Measurements from ENCODE around the gene MAOA. TPM values are rescaled to one million over a fixed set of nuclear protein-coding genes. Genes with fewer than 3 reads are reported as not detected.

The MAOA gene
- total and polyA plus RNA-seq, 9 of the 15 experiments (the other 6 are each of a cell fraction or from before 2014, with no cell fraction given): 0.68 to 2.7 (median 1.9) TPM

DNA sequence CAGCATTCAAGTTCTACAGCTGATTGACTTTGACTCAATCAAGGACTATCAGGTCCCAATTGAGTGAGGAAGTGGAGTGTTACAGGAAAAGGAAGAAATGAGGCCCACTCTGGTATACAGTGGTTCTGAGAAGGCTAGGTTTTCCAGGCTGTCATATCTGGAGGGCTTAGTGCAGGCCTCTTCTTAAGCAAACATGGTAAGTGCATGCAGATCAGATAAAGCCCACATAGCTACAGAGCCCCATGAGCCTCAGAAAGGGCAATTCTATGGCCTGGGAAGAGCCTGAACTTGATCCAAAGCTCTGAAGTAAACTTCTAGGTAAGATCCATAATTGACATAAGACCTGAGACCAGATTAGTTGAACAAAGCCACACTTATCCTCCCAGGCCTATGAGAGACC lies 29.0 kb upstream of the MAOA start:
- Histone ChIP-seq H3K4me3 (no peak overlapping the region), H3K36me3 (ENCODE audit: control insufficient read depth, insufficient read depth, low read length) (no peaks in the 10 kb centered on the region), H3K9ac (ENCODE audit: insufficient read depth in 1 of 2, low read depth in 2 of 2, low read length in 2 of 2) (no peak overlapping the region), H3K4me2 (ENCODE audit: insufficient read depth, low read length) (no peak overlapping the region), H3K9me3 (replicated peaks; ENCODE audit: control insufficient read depth, insufficient read depth, low read depth, low read length) (no peaks in the 10 kb centered on the region), H2AFZ (ENCODE audit: low read depth, low read length) (no peak overlapping the region), H3K9me1 (ENCODE audit: control insufficient read depth, insufficient read depth, low read length) (no peaks in the 10 kb centered on the region), H3K27me3 (ENCODE audit: control insufficient read depth in 2 of 2, insufficient read depth in 2 of 2, low read length in 2 of 2) (no peaks in the 10 kb centered on the region), H3K4me1 (replicated peaks in 1 of 2; ENCODE audit: control insufficient read depth in 2 of 2, insufficient read depth in 2 of 2, low read length in 2 of 2) (no peaks in the 10 kb centered on the region; a peak in 1 of 5 replicates), H3K27ac (ENCODE audit: extremely low read depth, low read depth, low read length) (no peak overlapping the region), H3K79me2 (ENCODE audit: control insufficient read depth, insufficient read depth, low read length) (no peaks in the 10 kb centered on the region), H4K20me1 (replicated peaks; ENCODE audit: control insufficient read depth, insufficient read depth, low read length) (no peaks in the 10 kb centered on the region)
- intact Hi-C loops (cut with micrococcal nuclease) (no loop called here), in situ Hi-C loops (cut with MboI) (no loop called here)
- ATAC-seq (no peak), FAIRE-seq (no peak), DNase-seq (ENCODE audit: extremely low read depth in 1 of 4, low spot score in 3 of 4) (no peak)
- CTCF ChIA-PET (ENCODE audit: low intra/inter-chr PET ratio): no interaction called here
- POLR2A ChIA-PET: no interaction called here
- no peak for TF ChIP-seq NONO (IDR thresholded peaks at IDR 0.05; ENCODE audit: low read depth in 2 of 2, low read length in 1 of 2)
- TF ChIP-seq FOXA3 (CRISPR knock-in tag; conservative IDR thresholded peaks at IDR 0.05 in 1 of 2, IDR thresholded peaks at IDR 0.05 in 1 of 2): peak in 1 of 2 experiments; percentile 85; a peak in 2 of 4 replicates
- no TSS peak for BruUV-seq (replicated peaks)

DNA sequence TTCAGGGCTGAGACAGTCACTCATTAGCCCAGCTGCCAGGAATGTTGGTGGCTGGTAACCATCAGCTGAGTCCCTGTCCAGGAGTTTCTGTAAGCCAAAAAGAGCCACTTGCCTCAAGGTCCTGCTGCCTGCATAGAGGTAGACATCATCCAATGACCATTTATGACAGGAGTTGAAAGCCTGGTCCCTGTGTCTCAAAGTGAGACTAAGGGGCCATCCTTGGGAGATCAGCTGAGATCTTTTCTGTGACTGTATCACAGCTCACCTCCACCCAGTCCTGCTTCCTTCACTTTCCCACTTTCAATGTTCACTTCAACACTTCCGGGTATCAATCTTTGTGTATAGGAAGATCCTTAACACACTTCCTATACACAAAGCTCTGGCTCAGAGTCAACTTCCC lies 28.4 kb upstream of the MAOA start:
- CTCF ChIA-PET (ENCODE audit: low intra/inter-chr PET ratio): no interaction called here
- no peak for FAIRE-seq
- WGBS (ENCODE audit: insufficient coverage, low coverage, missing lambda C conversion rate): 8% methylated on average over 1 of the region's 1 CpG

More for the DNA sequence above, 28.4 kb upstream of the MAOA start:
- H3K4me2 ChIP-seq (ENCODE audit: insufficient read depth, low read length): no peak overlapping the region
- DNase-seq (ENCODE audit: extremely low read depth in 1 of 4, low spot score in 3 of 4): no peak
- POLR2A ChIA-PET: no interaction called here
- no peak overlapping the region for H3K4me3 ChIP-seq
- no peaks in the 10 kb centered on the region for H3K9me3 ChIP-seq (replicated peaks; ENCODE audit: control insufficient read depth, insufficient read depth, low read depth, low read length)
- TF ChIP-seq ILF3 (IDR thresholded peaks at IDR 0.05; ENCODE audit: borderline replicate concordance): no peak
- TF ChIP-seq BMI1 (IDR thresholded peaks at IDR 0.05; ENCODE audit: low read length): no peak
- no peak for TF ChIP-seq KDM1A (IDR thresholded peaks at IDR 0.05)
- no peak for TF ChIP-seq FOS (IDR thresholded peaks at IDR 0.05; ENCODE audit: extremely low read depth, insufficient read length)
- TF ChIP-seq HMG20A (CRISPR knock-in tag; conservative IDR thresholded peaks at IDR 0.05): no peak
- no peak for TF ChIP-seq EHMT2 (IDR thresholded peaks at IDR 0.05)
- no peak for TF ChIP-seq ZNF707 (CRISPR knock-in tag; conservative IDR thresholded peaks at IDR 0.05)
- no peak for TF ChIP-seq ZC3H4 (CRISPR knock-in tag; IDR thresholded peaks at IDR 0.05; ENCODE audit: borderline replicate concordance)
- TF ChIP-seq ZC3H11A (IDR thresholded peaks at IDR 0.05; ENCODE audit: low read depth, low read length): no peak
- no peak for TF ChIP-seq SAFB (IDR thresholded peaks at IDR 0.05; ENCODE audit: borderline replicate concordance, low read depth, low read length)
- no TSS peak for BruUV-seq (replicated peaks)
- intact Hi-C loops (cut with micrococcal nuclease): no loop called here
- H3K27me3 ChIP-seq (ENCODE audit: control insufficient read depth in 2 of 2, insufficient read depth in 2 of 2, low read length in 2 of 2): no peaks in the 10 kb centered on the region
- H3K9ac ChIP-seq (ENCODE audit: insufficient read depth in 1 of 2, low read depth in 2 of 2, low read length in 2 of 2): no peak overlapping the region
- H3K36me3 ChIP-seq (ENCODE audit: control insufficient read depth, insufficient read depth, low read length): no peaks in the 10 kb centered on the region
- no peak for ATAC-seq
- no peaks in the 10 kb centered on the region for H3K79me2 ChIP-seq (ENCODE audit: control insufficient read depth, insufficient read depth, low read length)
- in situ Hi-C loops (cut with MboI): no loop called here
- no peaks in the 10 kb centered on the region for H3K9me1 ChIP-seq (ENCODE audit: control insufficient read depth, insufficient read depth, low read length)
- H3K4me1 ChIP-seq (replicated peaks in 1 of 2; ENCODE audit: control insufficient read depth in 2 of 2, insufficient read depth in 2 of 2, low read length in 2 of 2): no peaks in the 10 kb centered on the region; a peak in 1 of 5 replicates
- no peaks in the 10 kb centered on the region for H4K20me1 ChIP-seq (replicated peaks; ENCODE audit: control insufficient read depth, insufficient read depth, low read length)
- H2AFZ ChIP-seq (ENCODE audit: low read depth, low read length): no peak overlapping the region
- H3K27ac ChIP-seq (ENCODE audit: extremely low read depth, low read depth, low read length): no peak overlapping the region
